ENCODE measurements around the gene GJA4. TPM values are rescaled to one million over a fixed set of nuclear protein-coding genes. Genes with fewer than 3 reads are reported as not detected.

Gene GJA4
- total and polyA plus RNA-seq, 2 of the 8 experiments (the other 6 are each of a cell fraction or from before 2014, with no cell fraction given), result 3.2 to 3.9 TPM

- Histone ChIP-seq H3K23me2 (ENCODE audit: low read depth, low read length) (peaks cover 14% of the 10 kb centered on the region; the same call in 1 of the 2 replicates), H3K79me2 (ENCODE audit: control insufficient read depth in 1 of 2, insufficient read depth in 2 of 2, low read length in 2 of 2) (no peaks in the 10 kb centered on the region), H2BK120ac (replicated peaks; ENCODE audit: low read depth, low read length) (no peak overlapping the region), H3K36me3 (ENCODE audit: control insufficient read depth in 2 of 4, insufficient read depth in 4 of 4, low read length in 3 of 4) (no peaks in the 10 kb centered on the region), H3K4me2 (ENCODE audit: insufficient read depth in 1 of 2, low read depth in 2 of 2, low read length in 2 of 2) (no peak overlapping the region), H3K27ac (ENCODE audit: low read depth, low read length) (no peak overlapping the region), H3K4me1 (replicated peaks in 1 of 4; ENCODE audit: control insufficient read depth in 3 of 4, insufficient read depth in 4 of 4, low read length in 3 of 4) (peaks cover 0 to 7% (median 2%) of the 10 kb centered on the region in 4 experiments; a peak in 3 of 7 replicates), H3K18ac (ENCODE audit: extremely low read depth, low read length) (no peak overlapping the region), H2BK20ac (ENCODE audit: low read length) (no peak overlapping the region), H3K23ac (ENCODE audit: insufficient read length) (no peak overlapping the region), H3K27me3 (replicated peaks in 1 of 4; ENCODE audit: control insufficient read depth in 3 of 4, extremely low read depth in 1 of 4, insufficient read depth in 3 of 4, low read length in 3 of 4) (peaks cover 0 to 18% (median 7%) of the 10 kb centered on the region in 4 experiments; a peak in 5 of 7 replicates), H3K4me3 (ENCODE audit: extremely low read depth in 1 of 4, insufficient read depth in 2 of 4, low read depth in 3 of 4, low read length in 4 of 4) (no peak overlapping the region), H4K5ac (ENCODE audit: insufficient read length, low read depth, low read length) (no peak overlapping the region), H2AFZ (ENCODE audit: low read length) (no peak overlapping the region), H4K20me1 (replicated peaks in 1 of 2; ENCODE audit: control insufficient read depth in 1 of 2, insufficient read depth in 2 of 2, low read length in 2 of 2) (no peaks in the 10 kb centered on the region), H4K91ac (replicated peaks; ENCODE audit: insufficient read length, low read length) (no peak overlapping the region), H3K56ac (replicated peaks; ENCODE audit: insufficient read length, low read depth, low read length) (no peak overlapping the region), H3K4ac (replicated peaks; ENCODE audit: insufficient read length, low read depth, low read length) (no peak overlapping the region), H3K9me3 (ENCODE audit: insufficient read depth in 2 of 2, low read depth in 1 of 2, low read length in 1 of 2) (no peaks in the 10 kb centered on the region), H2BK12ac (ENCODE audit: low read depth, low read length) (0 out of 2 replicates have a peak overlapping the region, but pooled peaks have one; percentile 17), H3K79me1 (ENCODE audit: low read depth, low read length) (no peaks in the 10 kb centered on the region), H2BK5ac (ENCODE audit: low read depth, low read length) (0 out of 2 replicates have a peak overlapping the region, but pooled peaks have one; percentile 8), H2AK5ac (ENCODE audit: low read depth, low read length) (no peak overlapping the region), H3K9ac (replicated peaks in 1 of 4; ENCODE audit: extremely low read depth in 1 of 4, low read depth in 3 of 4, low read length in 3 of 4) (no peak overlapping the region), H4K8ac (ENCODE audit: extremely low read depth, insufficient read depth, low read length) (no peak overlapping the region), H2BK15ac (ENCODE audit: low read length) (no peak overlapping the region), H3K14ac (ENCODE audit: insufficient read length) (no peak overlapping the region)
- no peak for TF ChIP-seq CEBPB (IDR thresholded peaks at IDR 0.05; ENCODE audit: low read depth, low read length)
- no peak for TF ChIP-seq E2F6 (IDR thresholded peaks at IDR 0.05)
- no peak for TF ChIP-seq GABPA (IDR thresholded peaks at IDR 0.05; ENCODE audit: borderline replicate concordance, insufficient read depth, low read length)
- no peak for TF ChIP-seq ZNF274 (IDR thresholded peaks at IDR 0.05; ENCODE audit: borderline replicate concordance, extremely low read depth, low read length)
- no peak for TF ChIP-seq RBBP5 (IDR thresholded peaks at IDR 0.05; ENCODE audit: borderline replicate concordance, low read depth, low read length)
- no peak for TF ChIP-seq HDAC2 (IDR thresholded peaks at IDR 0.05; ENCODE audit: borderline replicate concordance in 1 of 2, low read depth in 2 of 2, low read length in 2 of 2)
- no peak for TF ChIP-seq PHF8 (conservative IDR thresholded peaks at IDR 0.05; ENCODE audit: low read depth, low read length)
- TF ChIP-seq RAD21 (IDR thresholded peaks at IDR 0.05 in 1 of 2, conservative IDR thresholded peaks at IDR 0.05 in 1 of 2; ENCODE audit: low read depth in 2 of 2, low read length in 2 of 2), result no peak
- TF ChIP-seq SP4 (IDR thresholded peaks at IDR 0.05; ENCODE audit: low read length), result no peak
- TF ChIP-seq CBX8 (IDR thresholded peaks at IDR 0.05; ENCODE audit: borderline replicate concordance, low read depth, low read length), result no peak
- TF ChIP-seq BCL11A (IDR thresholded peaks at IDR 0.05; ENCODE audit: low read depth in 2 of 2, low read length in 2 of 2), result no peak
- TF ChIP-seq SP1 (IDR thresholded peaks at IDR 0.05; ENCODE audit: low read depth, low read length), result no peak
- DNase-seq (ENCODE audit: low read depth in 1 of 2, low spot score in 2 of 2) (no peak), FAIRE-seq (no peak)
- ChIA-PET POLR2A (ENCODE audit: partially characterized antibody) (no interaction called here), CTCF (ENCODE audit: partially characterized antibody) (interaction anchor here (1.2 kb wide), 1 partner anchor 10 kb away, joined by 5 read pairs; no protein-coding TSS in a partner anchor)
- WGBS, 2 experiments (ENCODE audit: extremely low coverage in 1 of 2, insufficient coverage in 1 of 2, insufficient read length in 1 of 2, insufficient replicate concordance in 2 of 2, low coverage in 1 of 2, low lambda C conversion rate in 2 of 2, missing lambda C conversion rate in 1 of 2), result 100% methylated on average over 3 of the region's 3 CpGs; no CpG with 5 or more reads in 1 of the 2 experiments
Observed at GRCh38 chr1:34776911-34777310, 15.9 kb upstream of the GJA4 start.
